GM20431 (cell line): ENCODE data around the gene PCTP.

Experiments
- in situ Hi-C: fragments of 300-500 bp; cut with MseI, MboI; formaldehyde crosslinking; loops from one replicate; pipeline ENCODE4 v1.15.0; 2020; ENCODE audit warnings: low sequenced_read_pairs; ENCODE audit not compliant: unreplicated experiment

The PCTP gene

GRCh38 chr17:55747209-55747608 lies 3.6 kb upstream of the PCTP start:
- in situ Hi-C loops: no loop called here

GRCh38 chr17:55748841-55749240 lies 2.0 kb upstream of the PCTP start:
- in situ Hi-C loops: no loop called here

GRCh38 chr17:55749985-55750384 lies 866 bp upstream of the PCTP start:
- in situ Hi-C loops: no loop called here

GRCh38 chr17:55751720-55752250 lies 934 bp downstream of the PCTP start:
- in situ Hi-C loops: no loop called here

GRCh38 chr17:55756689-55757088 lies 5.8 kb downstream of the PCTP start:
- in situ Hi-C loops: no loop called here

GRCh38 chr17:55757659-55758058 lies 6.8 kb downstream of the PCTP start:
- in situ Hi-C loops: no loop called here

GRCh38 chr17:55758171-55758570 lies 7.3 kb downstream of the PCTP start:
- in situ Hi-C loops: no loop called here

- in situ Hi-C loops: no loop called here
Observed at GRCh38 chr17:55760643-55761355, 9.9 kb downstream of the PCTP start.

GRCh38 chr17:55762086-55762858 lies 11.4 kb downstream of the PCTP start:
- in situ Hi-C loops: no loop called here

- in situ Hi-C loops: no loop called here
Observed at GRCh38 chr17:55763856-55764255, 13.0 kb downstream of the PCTP start.

- in situ Hi-C loops: no loop called here
Observed at GRCh38 chr17:55764610-55765009, 13.8 kb downstream of the PCTP start.

- in situ Hi-C loops: no loop called here
Observed at GRCh38 chr17:55765472-55765871, 14.6 kb downstream of the PCTP start.

- in situ Hi-C loops: no loop called here
Observed at GRCh38 chr17:55768936-55769624, 18.2 kb downstream of the PCTP start.

- in situ Hi-C loops: no loop called here
Observed at GRCh38 chr17:55769625-55770000, 18.8 kb downstream of the PCTP start.

- in situ Hi-C loops: no loop called here
Observed at GRCh38 chr17:55770196-55770870, 19.5 kb downstream of the PCTP start.

GRCh38 chr17:55772086-55772485 lies 21.2 kb downstream of the PCTP start:
- in situ Hi-C loops: no loop called here

- in situ Hi-C loops: no loop called here
Observed at GRCh38 chr17:55773671-55774070, 22.8 kb downstream of the PCTP start.

- in situ Hi-C loops: no loop called here
Observed at GRCh38 chr17:55774846-55775271, 24.0 kb downstream of the PCTP start.

GRCh38 chr17:55776271-55776670 lies 25.4 kb downstream of the PCTP start:
- in situ Hi-C loops: no loop called here

GRCh38 chr17:55777471-55777971 lies 26.7 kb downstream of the PCTP start:
- in situ Hi-C loops: no loop called here
